Uterus (tissue), 4 donors: ENCODE results near the gene CPTP. TPM values are rescaled to one million over a fixed set of nuclear protein-coding genes. Genes with fewer than 3 reads are reported as not detected.

Experiments used
- DNase-seq, 2 donors: peaks; one replicate each; pipeline ENCODE4 v3.0.0-alpha.2; 2019 to 2020
- H3K27ac ChIP-seq, 2 donors: fragments of 200-600 bp; sonication (generic); 1 replicate in 1 of 2; 2 replicates in 1 of 2; pipeline ENCODE4 v1.5.1; 2016 to 2018
- H3K27me3 ChIP-seq, 2 donors: fragments of 200-600 bp; sonication (generic); one replicate each; pipeline ENCODE4 v1.5.1; 2018 to 2019; ENCODE audit warnings: control low read depth in 1 of 2
- H3K36me3 ChIP-seq, 2 donors: fragments of 200-600 bp; sonication (generic); one replicate each; pipeline ENCODE4 v1.5.1; 2019; ENCODE audit warnings: control low read depth in 1 of 2
- H3K4me1 ChIP-seq, 2 donors: fragments of 200-600 bp; sonication (generic); one replicate each; pipeline ENCODE4 v1.5.1; 2018 to 2019; ENCODE audit warnings: control low read depth in 1 of 2
- H3K4me3 ChIP-seq, 2 donors: fragments of 200-600 bp; sonication (generic); 1 replicate in 1 of 2; 2 replicates in 1 of 2; pipeline ENCODE4 v1.5.1; 2018 to 2019; ENCODE audit warnings: mild to moderate bottlenecking in 1 of 2
- H3K9me3 ChIP-seq, 2 donors: fragments of 200-600 bp; sonication (generic); one replicate each; pipeline ENCODE4 v1.5.1; 2019; ENCODE audit warnings: control low read depth in 1 of 2
- CTCF ChIP-seq, 4 experiments: fragments of 200-600 bp in 2 of 4; fragments of 450-650 bp in 2 of 4; sonication (generic) in 2 of 4; IDR thresholded peaks; one replicate each; pipeline ENCODE4 v1.5.1; 2016 to 2019; ENCODE audit warnings: antibody characterized with exemption in 4 of 4, mild to moderate bottlenecking in 2 of 4, moderate library complexity in 1 of 4
- POLR2A ChIP-seq, 2 donors: fragments of 450-650 bp; IDR thresholded peaks; one replicate each; pipeline ENCODE4 v1.6.1; 2016; ENCODE audit warnings: antibody characterized with exemption in 2 of 2, mild to moderate bottlenecking in 1 of 2, moderate library complexity in 1 of 2
- intact Hi-C: fragments of 100-400 bp; cut with DNase I; formaldehyde crosslinking; loops from one replicate; pipeline ENCODE4 v1.15.1; 2023; ENCODE audit warnings: low total_unique reads
- total RNA-seq, 4 donors: library from RNA; depleted of rRNA in 3 of 4; stranded (reverse); fragments of >200 nt in 3 of 4; gene quantifications; one replicate each; pipeline versions ENCODE4 v1.1.0 to v1.2.4, GENCODE V29; 2014 to 2023
- donor health status: DM: yes; HTN: yes; CAD: no.

Gene CPTP
- total RNA-seq, 4 donors from 2014 or later: 3.5 to 23.9 (median 16.4) TPM

- H3K27me3 ChIP-seq: no peaks in the 10 kb centered on the region
- H3K9me3 ChIP-seq: no peaks in the 10 kb centered on the region
- no peak overlapping the region for H3K4me3 ChIP-seq
- no peak for DNase-seq
- H3K36me3 ChIP-seq: no peaks in the 10 kb centered on the region
- H3K4me1 ChIP-seq: peaks cover 5 to 25% of the 10 kb centered on the region in 2 donors
- intact Hi-C loops: loop anchor here (10.0 kb wide), 1 partner anchor 49 kb away; the partner anchor contains the start of genes ACAP3 and PUSL1
- H3K27ac ChIP-seq: peak overlapping the region; percentile 64 to 96
- TF ChIP-seq POLR2A (IDR thresholded peaks at IDR 0.05) (no peak), CTCF (IDR thresholded peaks at IDR 0.05) (no peak)
Measured at GRCh38 chr1:1353389-1354151, 29.0 kb downstream of the CPTP start.

- H3K27ac ChIP-seq: peak overlapping the region; percentile 64 to 96
- no peak for DNase-seq
- H3K36me3 ChIP-seq: no peaks in the 10 kb centered on the region
- TF ChIP-seq CTCF (IDR thresholded peaks at IDR 0.05) (no peak), POLR2A (IDR thresholded peaks at IDR 0.05) (no peak)
- no peak overlapping the region for H3K4me3 ChIP-seq
- H3K4me1 ChIP-seq: peaks cover 5 to 24% of the 10 kb centered on the region in 2 donors
- no peaks in the 10 kb centered on the region for H3K27me3 ChIP-seq
- no peaks in the 10 kb centered on the region for H3K9me3 ChIP-seq
- intact Hi-C loops: loop anchor here (10.0 kb wide), 1 partner anchor 50 kb away; the partner anchor contains the start of genes ACAP3 and PUSL1
Measured at GRCh38 chr1:1354271-1355247, 30.0 kb downstream of the CPTP start.

GRCh38 chr1:1355416-1355815 lies 30.8 kb downstream of the CPTP start:
- H3K27ac ChIP-seq: peak overlapping the region; percentile 96
- H3K27me3 ChIP-seq: no peaks in the 10 kb centered on the region
- peaks cover 5 to 24% of the 10 kb centered on the region in 2 donors for H3K4me1 ChIP-seq
- DNase-seq: no peak
- H3K9me3 ChIP-seq: no peaks in the 10 kb centered on the region
- no peaks in the 10 kb centered on the region for H3K36me3 ChIP-seq
- intact Hi-C loops: loop anchor here (10.0 kb wide), 1 partner anchor 51 kb away; the partner anchor contains the start of genes ACAP3 and PUSL1
- H3K4me3 ChIP-seq: peak overlapping the region in 1 of 2 donors; percentile 35
- TF ChIP-seq CTCF (IDR thresholded peaks at IDR 0.05): no peak
- no peak for TF ChIP-seq POLR2A (IDR thresholded peaks at IDR 0.05)

GRCh38 chr1:1356166-1356795 lies 31.7 kb downstream of the CPTP start:
- peaks cover 5 to 24% of the 10 kb centered on the region in 2 donors for H3K4me1 ChIP-seq

More at GRCh38 chr1:1356166-1356795, 31.7 kb downstream of the CPTP start:
- Histone ChIP-seq H3K36me3 (no peaks in the 10 kb centered on the region), H3K27ac (peak overlapping the region; percentile 96), H3K4me3 (peak overlapping the region; percentile 68 to 70), H3K9me3 (no peaks in the 10 kb centered on the region), H3K27me3 (no peaks in the 10 kb centered on the region)
- TF ChIP-seq CTCF (IDR thresholded peaks at IDR 0.05): no peak
- TF ChIP-seq POLR2A (IDR thresholded peaks at IDR 0.05): no peak
- DNase-seq: no peak
- intact Hi-C loops: loop anchor here (10.0 kb wide), 1 partner anchor 51 kb away; the partner anchor contains the start of genes ACAP3 and PUSL1
